Adrenal gland (tissue), 12 donors: Measurements from ENCODE around the gene TMEM147. TPM values are rescaled to one million over a fixed set of nuclear protein-coding genes. Genes with fewer than 3 reads are reported as not detected.

Experiments
- DNase-seq, 7 donors: peaks; one replicate each; pipeline ENCODE4 v3.0.0-alpha.2; 2019 to 2020
- H3K27ac ChIP-seq, 5 donors: fragments of 200-600 bp; sonication (generic) in 4 of 5; 1 replicate in 3 of 5; 2 replicates in 2 of 5; pipeline versions ENCODE4 v1.5.1 to v1.8.0; 2016 to 2020; ENCODE audit warnings: mild to moderate bottlenecking in 1 of 5
- H3K27me3 ChIP-seq: fragments of 200-600 bp; 2 replicates; pipeline ENCODE4 v1.8.0; 2021
- H3K36me3 ChIP-seq, 2 donors: fragments of 200-600 bp; replicated peaks in 1 of 2; 1 replicate in 1 of 2; 2 replicates in 1 of 2; pipeline versions ENCODE4 v1.5.1 to v1.8.0; 2018 to 2022
- H3K4me1 ChIP-seq, 2 donors: fragments of 200-600 bp; replicated peaks in 1 of 2; 1 replicate in 1 of 2; 2 replicates in 1 of 2; pipeline versions ENCODE4 v1.5.1 to v1.8.0; 2018 to 2021
- H3K4me3 ChIP-seq, 4 donors: fragments of 200-600 bp; sonication (generic) in 3 of 4; one replicate each; pipeline ENCODE4 v1.5.1; 2016 to 2018
- H3K9me3 ChIP-seq, 3 donors: fragments of 200-600 bp; sonication (generic) in 1 of 3; replicated peaks in 1 of 3; 1 replicate in 2 of 3; 2 replicates in 1 of 3; pipeline versions ENCODE4 v1.5.1 to v1.8.0; 2016 to 2021
- CTCF ChIP-seq, 6 experiments: fragments of 450-650 bp in 4 of 6; fragments of 200-600 bp in 2 of 6; sonication (generic) in 1 of 6; IDR thresholded peaks; 1 replicate in 5 of 6; 2 replicates in 1 of 6; pipeline versions ENCODE4 v1.5.1 to v1.8.0; 2016 to 2021; ENCODE audit warnings: antibody characterized with exemption in 6 of 6, mild to moderate bottlenecking in 2 of 6, moderate library complexity in 1 of 6
- POLR2A ChIP-seq, 2 donors: fragments of 450-650 bp; IDR thresholded peaks; one replicate each; pipeline ENCODE4 v1.6.1; 2017; ENCODE audit warnings: antibody characterized with exemption in 2 of 2, mild to moderate bottlenecking in 2 of 2, moderate library complexity in 1 of 2
- WGBS, 4 donors: extraction: QIAGEN DNeasy Blood & Tissue Kit in 2 of 4; methylation state at CpG; one replicate each; pipeline versions ENCODE4 v1.1.5 to v1.1.7; 2013 to 2017; 5-methylcytosine and 5-hydroxymethylcytosine counted together
- intact Hi-C, 2 donors: fragments of 100-400 bp; cut with DNase I; formaldehyde crosslinking; loops; one replicate each; pipeline versions ENCODE4 v1.14.1 to v1.15.0; 2022 to 2023
- polyA plus RNA-seq, 3 donors: library from polyadenylated mRNA; stranded (reverse); fragments of 200-250 nt in 2 of 3; fragments of 350-450 nt in 1 of 3; fragmentation: Illumina TruSeq in 1 of 3; extraction: RNeasy Lipid Tissue Mini Kit (QIAGEN cat#74804) in 1 of 3; gene quantifications; one replicate each; pipeline ENCODE4 v1.2.3, GENCODE V29; 2013 to 2014
- total RNA-seq, 9 donors: library from RNA; depleted of rRNA in 4 of 9; stranded (reverse); fragments of >200 nt in 4 of 9; fragments of 120-200 nt in 1 of 9; fragmentation: NEBNext Ultra II Directional in 1 of 9; extraction: Animal tissue kit (Norgen Biotek cat#: 25700) in 1 of 9; gene quantifications; one replicate each; pipeline versions ENCODE4 v1.1.0 to v1.2.4, GENCODE V29; 2013 to 2023
- donor health status: healthy with polysubstance abuse.
- donor health status: Bipolar disorder and iron deficiency.
- donor health status: DM: yes; HTN: yes; CAD: no.
- donor health status: DM: no; HTN: no; CAD: no.
- donor health status: DM: no; HTN: no; CAD: no.
- donor health status: DM: yes; HTN: yes; CAD: no.

TMEM147 gene
- total and polyA plus RNA-seq, 12 donors = 86.5 to 261 (median 180) TPM

DNA sequence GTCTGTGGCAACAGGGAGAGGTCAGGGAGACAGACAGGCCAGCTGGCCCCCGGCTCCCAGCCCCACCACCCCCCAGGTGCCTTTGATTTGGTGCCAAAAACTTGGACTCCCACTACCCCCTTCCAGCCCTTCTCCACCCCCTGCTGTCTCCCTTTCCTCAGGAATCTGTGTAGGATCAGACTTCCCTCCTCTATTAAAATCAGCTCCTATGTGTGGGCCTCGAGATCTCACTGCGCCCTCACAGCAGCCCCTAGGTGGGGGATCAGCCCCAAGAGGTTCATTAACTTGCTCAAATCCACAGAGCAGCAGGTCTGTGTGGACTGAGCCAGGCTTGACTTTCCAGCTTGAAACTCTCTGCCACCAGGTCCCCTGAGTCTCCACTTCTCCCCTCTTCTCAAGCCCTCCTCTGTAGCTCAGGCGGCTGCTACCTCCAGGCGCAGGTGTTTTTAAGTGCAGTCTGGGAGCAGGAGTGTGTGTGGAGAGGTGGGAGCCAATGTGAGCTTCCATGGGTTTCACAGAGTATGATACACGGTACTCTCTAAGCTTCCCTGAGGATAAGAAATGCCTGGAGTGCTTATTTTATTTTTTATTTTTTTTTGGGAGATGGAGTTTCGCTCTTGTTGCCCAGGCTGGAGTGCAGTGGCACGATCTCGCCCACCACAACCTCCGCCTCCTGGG is 10.5 kb upstream of the TMEM147 start:
- H3K36me3 ChIP-seq = no peaks in the 10 kb centered on the region
- intact Hi-C loops = no loop called here
- H3K9me3 ChIP-seq = no peaks in the 10 kb centered on the region
- WGBS, 4 donors = 66 to 82% (median 72%) methylated on average over 8 to 10 of the region's 10 CpGs
- DNase-seq = no peak
- H3K4me1 ChIP-seq = no peaks in the 10 kb centered on the region
- H3K4me3 ChIP-seq = no peak overlapping the region
- TF ChIP-seq POLR2A (IDR thresholded peaks at IDR 0.05) = no peak
- TF ChIP-seq CTCF (IDR thresholded peaks at IDR 0.05) = no peak
- H3K27me3 ChIP-seq = peaks cover 16% of the 10 kb centered on the region
- H3K27ac ChIP-seq = no peak overlapping the region

GRCh38 chr19:35539314-35539713 is 6.1 kb upstream of the TMEM147 start:
- intact Hi-C loops = no loop called here

DNA sequence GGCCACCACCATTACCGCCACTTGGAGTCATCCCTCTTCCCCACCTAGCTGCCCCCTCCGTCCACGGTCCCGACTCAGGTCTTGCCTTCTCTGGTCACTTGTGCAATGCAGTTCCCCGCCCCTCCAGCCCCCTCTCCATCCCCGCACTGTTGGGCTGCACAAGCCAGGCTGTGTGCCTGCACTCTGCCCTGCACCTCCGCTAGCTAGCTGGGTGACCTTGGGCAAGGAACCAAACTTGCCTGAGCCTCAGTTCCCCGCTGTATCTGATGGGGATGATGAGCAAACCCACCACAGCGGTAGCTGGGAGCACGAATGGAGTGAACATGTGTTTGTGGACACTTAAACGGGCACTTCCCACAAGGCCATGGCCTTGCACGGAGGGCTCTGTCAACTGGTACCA is 5.6 kb upstream of the TMEM147 start:
- Histone ChIP-seq H3K9me3 (no peaks in the 10 kb centered on the region), H3K4me3 (no peak overlapping the region), H3K27ac (no peak overlapping the region), H3K4me1 (peaks cover 5 to 8% of the 10 kb centered on the region in 2 donors), H3K27me3 (no peaks in the 10 kb centered on the region), H3K36me3 (no peaks in the 10 kb centered on the region)
- TF ChIP-seq POLR2A (IDR thresholded peaks at IDR 0.05) (no peak), CTCF (IDR thresholded peaks at IDR 0.05) (no peak)
- 77 to 82% (median 80%) methylated on average over 7 to 12 of the region's 12 CpGs for WGBS, 4 donors
- DNase-seq = no peak
- intact Hi-C loops = loop anchor here in 1 of 2 donors (10.0 kb wide), 1 partner anchor 175 kb away; the partner anchor contains the start of gene KMT2B

More at GRCh38 chr19:35539314-35539713, 6.1 kb upstream of the TMEM147 start:
- H3K36me3 ChIP-seq = no peaks in the 10 kb centered on the region
- H3K27me3 ChIP-seq = no peaks in the 10 kb centered on the region
- H3K4me3 ChIP-seq = no peak overlapping the region
- 75 to 85% (median 80%) methylated on average over 6 of the region's 6 CpGs for WGBS, 4 donors
- DNase-seq = no peak
- H3K4me1 ChIP-seq = peaks cover under 1 to 4% of the 10 kb centered on the region in 2 donors
- TF ChIP-seq POLR2A (IDR thresholded peaks at IDR 0.05) (no peak), CTCF (IDR thresholded peaks at IDR 0.05) (no peak)
- H3K9me3 ChIP-seq = no peaks in the 10 kb centered on the region
- no peak overlapping the region for H3K27ac ChIP-seq

GRCh38 chr19:35540356-35540927 is 5.0 kb upstream of the TMEM147 start:
- H3K4me1 ChIP-seq = peaks cover 5 to 8% of the 10 kb centered on the region in 2 donors
- TF ChIP-seq POLR2A (IDR thresholded peaks at IDR 0.05) (no peak), CTCF (IDR thresholded peaks at IDR 0.05) (no peak)
- intact Hi-C loops = loop anchor here in 1 of 2 donors (10.0 kb wide), 1 partner anchor 174 kb away; the partner anchor contains the start of gene KMT2B
- no peaks in the 10 kb centered on the region for H3K9me3 ChIP-seq
- DNase-seq = no peak
- 78 to 92% (median 86%) methylated on average over 6 to 7 of the region's 7 CpGs for WGBS, 4 donors
- H3K36me3 ChIP-seq = no peaks in the 10 kb centered on the region
- no peak overlapping the region for H3K27ac ChIP-seq
- no peak overlapping the region for H3K4me3 ChIP-seq
- H3K27me3 ChIP-seq = no peaks in the 10 kb centered on the region
